HG02981 (cell line): ENCODE measurements around the gene CCL3.

Source experiments
- ATAC-seq: cut with Tn5 transposase; IDR thresholded peaks from one replicate; pipeline ENCODE4 v1.9.1; 2021; ENCODE audit warnings: mild to moderate bottlenecking, moderate library complexity; ENCODE audit not compliant: unreplicated experiment

Gene CCL3

GRCh38 chr17:36049643-36050042 is 40.3 kb downstream of the CCL3 start:
- ATAC-seq, result no peak

DNA sequence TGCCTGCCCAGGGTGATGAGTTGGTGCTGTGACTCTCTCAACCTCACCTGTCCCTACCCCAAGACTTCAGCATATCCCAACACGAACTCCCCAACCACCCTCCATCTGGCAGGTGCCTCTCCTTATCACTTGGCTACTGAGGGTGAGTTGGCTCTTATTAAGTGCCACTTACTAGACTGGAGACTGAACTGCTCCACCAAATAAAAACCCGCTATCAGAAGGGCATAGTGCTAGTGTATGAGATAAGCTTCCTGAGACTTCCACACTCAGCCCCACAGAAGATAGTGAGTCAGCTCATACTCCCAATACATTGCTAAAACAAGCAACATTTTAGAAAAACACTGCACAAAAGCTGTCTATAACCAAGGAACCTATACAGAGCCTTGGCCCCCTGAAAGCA is 41.9 kb downstream of the CCL3 start:
- ATAC-seq, result no peak
